Thyroid gland (tissue), 4 donors: ENCODE results near the gene KCNAB2.

Experiments
- CTCF ChIP-seq, 6 experiments: fragments of 200-600 bp in 3 of 6; fragments of 450-650 bp in 3 of 6; sonication (generic) in 3 of 6; IDR thresholded peaks; one replicate each; pipeline ENCODE4 v1.5.1; 2016 to 2019; ENCODE audit warnings: antibody characterized with exemption in 6 of 6, mild to moderate bottlenecking in 2 of 6, inconsistent platforms in 1 of 6, moderate library complexity in 1 of 6
- POLR2A ChIP-seq, 2 donors: fragments of 450-650 bp; IDR thresholded peaks; one replicate each; pipeline ENCODE4 v1.6.1; 2017; ENCODE audit warnings: antibody characterized with exemption in 2 of 2, mild to moderate bottlenecking in 2 of 2, moderate library complexity in 1 of 2

- TF ChIP-seq CTCF (IDR thresholded peaks at IDR 0.05) (no peak), POLR2A (IDR thresholded peaks at IDR 0.05) (no peak)
Measured at GRCh38 chr1:6081901-6082300, 36.2 kb downstream of the KCNAB2 start.
